Left colon (tissue), 2 donors: Measurements from ENCODE around the gene AZGP1. TPM values are rescaled to one million over a fixed set of nuclear protein-coding genes. Genes with fewer than 3 reads are reported as not detected.
"Not testable (repeated sequence)": the region's sequence is repeated elsewhere in the genome, so short reads cannot be mapped to it uniquely, and the experiment has no call there.

Source experiments
- ATAC-seq: fragments of 200-7000 bp; cut with Tn5 transposase; one replicate; pipeline ENCODE4 v1.9.1; 2020; ENCODE audit warnings: mild to moderate bottlenecking, moderate library complexity
- DNase-seq, 2 donors: peaks; one replicate each; pipeline ENCODE4 v3.0.0-alpha.2; 2020
- intact Hi-C, 2 donors: fragments of 100-400 bp; cut with DNase I in 1 of 2; cut with micrococcal nuclease in 1 of 2; formaldehyde crosslinking; loops; one replicate each; pipeline versions ENCODE4 v1.11.2 to v1.14.0; 2022; cut with DNase I, micrococcal nuclease
- long read RNA-seq: library from polyadenylated mRNA; unstranded; transcript quantifications from one replicate; pipeline ENCODE4 v2.0.0, GENCODE V29; 2021
- total RNA-seq, 2 donors: library from RNA; stranded (reverse); fragmentation: NEBNext Ultra II Directional; extraction: Animal tissue kit (Norgen Biotek cat#: 25700); gene quantifications; one replicate each; pipeline ENCODE4 v1.2.1, GENCODE V29; 2021
- donor health status: DM: no; HTN: no; CAD: no.
- donor health status: DM: yes; HTN: yes; CAD: no.

Gene AZGP1
- 1 to 10 TPM; 3.4 to 4.8 TPM for total RNA-seq
- long read RNA-seq, result 0 reads

DNA sequence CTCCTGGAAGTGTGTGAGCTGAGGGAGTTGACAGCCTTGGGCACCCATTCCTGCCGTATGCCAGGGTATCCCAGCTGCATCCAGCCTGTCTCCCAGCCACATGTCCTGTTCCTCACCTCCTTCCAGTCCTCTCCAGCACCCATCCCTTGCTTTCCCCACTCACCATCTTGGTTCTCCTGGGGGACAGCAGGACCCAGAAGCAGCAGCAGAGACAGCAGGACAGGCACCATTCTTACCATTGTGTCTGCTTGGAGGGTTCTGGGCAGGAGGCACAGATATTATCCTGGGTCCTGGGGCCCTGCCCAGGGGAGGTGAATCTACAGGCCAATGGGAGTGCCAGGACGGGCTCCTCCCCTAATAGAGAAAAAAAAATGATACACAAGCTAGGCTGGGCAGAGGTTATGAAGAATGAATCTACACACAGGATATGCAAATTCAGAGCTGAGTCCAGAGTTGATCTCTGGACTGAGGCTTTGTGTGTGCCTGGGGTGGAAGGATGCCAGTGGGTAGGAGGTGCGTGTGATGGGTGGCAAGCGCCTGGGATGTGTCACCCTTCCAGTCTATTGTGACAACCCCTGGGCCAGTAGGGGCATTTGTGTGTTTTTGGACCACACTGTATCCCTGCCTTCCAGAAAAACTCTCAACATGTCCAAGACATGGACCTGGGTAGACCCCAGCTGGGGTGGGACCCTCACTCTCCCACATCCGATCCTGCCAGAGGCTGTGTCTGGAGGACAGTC is at the start of gene AZGP1:
AZGP1 (minus strand) TSS at position 250 of the 740 bp plus-strand sequence; CDS start at position 239, 11 bp downstream.
- no peak for DNase-seq
- peak; percentile 96 for ATAC-seq
- intact Hi-C loops, result no loop called here

DNA sequence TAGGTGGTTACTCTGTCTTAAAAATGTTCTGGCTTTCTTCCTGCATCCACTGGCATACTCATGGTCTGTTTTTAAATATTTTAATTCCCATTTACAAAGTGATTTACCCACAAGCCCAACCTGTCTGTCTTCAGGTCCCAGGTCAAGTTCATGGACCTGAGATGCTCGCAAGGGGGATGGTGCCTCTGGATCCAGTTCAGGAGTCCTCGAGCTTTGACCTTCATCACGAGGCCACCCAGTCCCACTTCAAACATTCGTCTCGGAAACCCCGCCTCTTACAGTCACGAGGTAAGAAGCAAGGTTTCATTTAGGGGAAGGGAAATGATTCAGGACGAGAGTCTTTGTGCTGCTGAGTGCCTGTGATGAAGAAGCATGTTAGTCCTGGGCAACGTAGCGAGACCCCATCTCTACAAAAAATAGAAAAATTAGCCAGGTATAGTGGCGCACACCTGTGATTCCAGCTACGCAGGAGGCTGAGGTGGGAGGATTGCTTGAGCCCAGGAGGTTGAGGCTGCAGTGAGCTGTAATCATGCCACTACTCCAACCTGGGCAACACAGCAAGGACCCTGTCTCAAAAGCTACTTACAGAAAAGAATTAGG is 48.3 kb upstream of the AZGP1 start:
- ATAC-seq, result no peak
- intact Hi-C loops, result no loop called here
- DNase-seq, result no peak

DNA sequence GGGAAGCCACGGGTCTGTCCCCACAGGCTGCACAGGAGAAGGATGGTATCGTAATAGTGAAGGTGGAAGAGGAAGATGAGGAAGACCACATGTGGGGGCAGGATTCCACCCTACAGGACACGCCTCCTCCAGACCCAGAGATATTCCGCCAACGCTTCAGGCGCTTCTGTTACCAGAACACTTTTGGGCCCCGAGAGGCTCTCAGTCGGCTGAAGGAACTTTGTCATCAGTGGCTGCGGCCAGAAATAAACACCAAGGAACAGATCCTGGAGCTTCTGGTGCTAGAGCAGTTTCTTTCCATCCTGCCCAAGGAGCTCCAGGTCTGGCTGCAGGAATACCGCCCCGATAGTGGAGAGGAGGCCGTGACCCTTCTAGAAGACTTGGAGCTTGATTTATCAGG is 47.7 kb upstream of the AZGP1 start:
- DNase-seq (no peak), ATAC-seq (no peak)
- intact Hi-C loops, result no loop called here

DNA sequence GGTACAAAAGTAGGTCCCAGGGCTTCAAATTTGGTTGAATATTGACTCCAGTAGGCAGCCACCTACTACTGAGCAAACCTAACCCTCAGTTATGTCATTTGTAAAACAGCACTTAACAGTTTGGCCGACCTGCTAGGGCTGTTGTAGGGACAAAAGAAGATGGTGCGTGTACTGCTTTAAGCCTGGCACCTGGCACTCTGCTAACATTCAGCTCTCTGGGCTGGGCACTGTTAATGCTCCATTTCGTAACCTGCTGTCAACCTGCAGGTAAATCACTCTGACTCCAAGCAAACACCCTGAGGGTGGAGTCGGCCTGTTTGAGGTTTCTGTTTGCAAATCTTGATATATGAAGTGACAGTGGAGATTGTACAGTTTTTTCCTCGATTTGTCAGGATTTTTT is 46.8 kb upstream of the AZGP1 start:
- DNase-seq, result peak; percentile 63 to 79
- peak; percentile 96 for ATAC-seq
- intact Hi-C loops, result no loop called here

DNA sequence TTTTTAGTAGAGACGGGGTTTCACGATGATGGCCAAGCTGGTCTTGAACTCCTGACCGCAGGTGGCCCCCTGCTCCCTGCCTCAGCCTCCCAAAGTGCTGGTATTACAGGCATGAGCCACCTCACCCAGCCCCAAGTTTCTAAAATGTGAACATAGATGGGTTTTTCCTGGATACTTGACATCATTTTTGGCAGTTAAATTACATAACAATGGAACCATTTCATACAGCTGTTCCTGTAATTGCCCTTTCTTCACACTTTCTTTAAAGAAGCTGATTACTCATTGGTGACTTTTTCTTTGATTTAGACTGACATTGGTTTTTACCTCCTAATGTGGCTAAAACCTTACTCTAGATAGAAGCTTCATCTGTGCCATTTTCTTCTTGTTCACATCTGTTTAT is 45.5 kb upstream of the AZGP1 start:
- ATAC-seq, result no peak
- DNase-seq, result no peak
- intact Hi-C loops, result no loop called here

DNA sequence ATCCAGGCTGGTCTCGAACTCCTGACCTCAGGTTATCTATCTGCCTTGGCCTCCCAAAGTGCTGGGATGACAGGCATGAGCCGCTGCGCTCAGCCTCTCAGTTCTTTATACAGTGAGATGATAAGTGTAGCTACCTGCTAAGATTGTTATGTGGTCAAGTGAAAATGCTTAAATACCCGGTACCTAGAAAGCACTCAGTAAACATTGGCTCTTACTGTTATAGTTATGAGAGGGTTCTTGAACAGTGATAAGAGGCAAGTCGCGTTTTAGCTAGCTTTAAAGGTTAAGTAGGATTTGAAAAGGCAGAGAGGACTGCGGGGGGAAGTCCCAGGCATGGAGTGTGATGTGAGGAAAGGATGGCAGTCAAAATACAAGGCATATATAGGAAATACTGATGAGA is 44.1 kb upstream of the AZGP1 start:
- intact Hi-C loops, result no loop called here
- ATAC-seq (no peak), DNase-seq (no peak)

DNA sequence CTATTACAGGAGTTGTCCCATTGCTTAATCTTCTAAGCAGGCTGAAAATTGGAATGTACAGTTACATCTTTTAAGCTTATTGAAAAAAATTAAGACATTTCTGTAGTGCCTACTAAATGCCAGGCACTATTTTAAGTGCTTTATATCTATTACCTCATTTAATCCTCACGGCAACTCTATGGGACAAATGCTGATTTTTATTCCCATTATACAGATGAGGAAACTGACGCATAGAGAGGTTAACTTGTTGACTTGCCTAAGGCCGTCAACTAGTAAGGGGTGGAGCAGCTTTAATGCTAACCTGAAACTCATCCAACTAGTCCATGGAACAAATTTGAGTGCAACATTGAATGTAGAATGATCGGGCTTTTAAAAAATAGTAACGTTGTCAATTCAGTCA is 42.0 kb upstream of the AZGP1 start:
- intact Hi-C loops, result no loop called here
- ATAC-seq, result no peak
- DNase-seq, result no peak

DNA sequence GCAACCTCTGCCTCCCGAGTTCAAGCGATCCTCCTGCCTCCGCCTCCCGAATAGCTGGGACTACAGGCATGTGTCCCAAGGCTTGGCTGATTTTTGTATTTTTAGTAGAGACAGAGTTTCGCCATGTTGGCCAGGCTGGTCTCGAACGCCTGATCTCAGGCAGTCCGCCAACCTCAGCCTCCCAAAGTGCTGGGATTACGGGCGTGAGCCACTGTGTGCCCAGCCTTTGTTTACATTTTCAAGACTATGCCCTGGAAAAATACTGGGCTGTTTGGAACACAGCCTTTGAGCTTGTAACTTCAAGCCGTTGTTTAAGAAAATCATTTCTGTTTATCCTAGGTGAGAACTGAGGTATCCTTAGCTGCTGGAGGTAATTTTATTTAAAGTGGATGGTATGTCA is 41.5 kb upstream of the AZGP1 start:
- intact Hi-C loops, result no loop called here
- ATAC-seq, result peak; percentile 65
- peak; percentile 68 to 70 for DNase-seq

DNA sequence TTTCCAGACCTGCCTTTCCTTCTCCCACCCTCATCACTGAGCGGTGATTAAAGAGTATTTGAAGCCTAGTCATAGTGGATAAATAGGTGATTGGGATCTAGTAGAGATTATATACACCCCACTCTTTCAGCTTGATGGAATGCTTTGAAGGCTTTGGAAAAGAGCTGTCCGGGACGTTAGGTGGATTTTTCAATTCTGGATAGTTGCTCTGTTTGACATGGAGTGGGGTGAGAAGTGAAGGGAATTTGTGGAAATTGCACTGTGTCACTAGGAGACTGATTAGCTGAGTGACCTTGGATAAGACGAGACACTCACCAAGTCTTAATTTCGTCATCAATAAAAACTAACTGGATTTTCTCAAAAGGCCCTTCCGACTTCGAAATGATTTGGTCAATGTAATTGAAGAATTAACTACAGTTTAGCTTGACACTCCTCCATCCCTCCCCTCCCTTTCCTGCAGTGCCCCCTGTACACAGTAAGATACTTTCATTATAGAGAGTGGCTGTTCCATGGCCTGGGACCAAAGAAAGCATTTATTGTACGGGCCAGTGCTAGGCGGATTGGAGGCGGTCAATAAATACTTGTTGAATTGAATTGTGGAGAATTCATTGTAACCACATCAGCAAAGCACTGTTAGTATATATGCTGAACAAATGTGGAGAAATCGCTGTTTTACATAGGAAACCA is 40.5 kb upstream of the AZGP1 start:
- DNase-seq (peak in 1 of 2 donors; percentile 49), ATAC-seq (peak; percentile 70)

DNA sequence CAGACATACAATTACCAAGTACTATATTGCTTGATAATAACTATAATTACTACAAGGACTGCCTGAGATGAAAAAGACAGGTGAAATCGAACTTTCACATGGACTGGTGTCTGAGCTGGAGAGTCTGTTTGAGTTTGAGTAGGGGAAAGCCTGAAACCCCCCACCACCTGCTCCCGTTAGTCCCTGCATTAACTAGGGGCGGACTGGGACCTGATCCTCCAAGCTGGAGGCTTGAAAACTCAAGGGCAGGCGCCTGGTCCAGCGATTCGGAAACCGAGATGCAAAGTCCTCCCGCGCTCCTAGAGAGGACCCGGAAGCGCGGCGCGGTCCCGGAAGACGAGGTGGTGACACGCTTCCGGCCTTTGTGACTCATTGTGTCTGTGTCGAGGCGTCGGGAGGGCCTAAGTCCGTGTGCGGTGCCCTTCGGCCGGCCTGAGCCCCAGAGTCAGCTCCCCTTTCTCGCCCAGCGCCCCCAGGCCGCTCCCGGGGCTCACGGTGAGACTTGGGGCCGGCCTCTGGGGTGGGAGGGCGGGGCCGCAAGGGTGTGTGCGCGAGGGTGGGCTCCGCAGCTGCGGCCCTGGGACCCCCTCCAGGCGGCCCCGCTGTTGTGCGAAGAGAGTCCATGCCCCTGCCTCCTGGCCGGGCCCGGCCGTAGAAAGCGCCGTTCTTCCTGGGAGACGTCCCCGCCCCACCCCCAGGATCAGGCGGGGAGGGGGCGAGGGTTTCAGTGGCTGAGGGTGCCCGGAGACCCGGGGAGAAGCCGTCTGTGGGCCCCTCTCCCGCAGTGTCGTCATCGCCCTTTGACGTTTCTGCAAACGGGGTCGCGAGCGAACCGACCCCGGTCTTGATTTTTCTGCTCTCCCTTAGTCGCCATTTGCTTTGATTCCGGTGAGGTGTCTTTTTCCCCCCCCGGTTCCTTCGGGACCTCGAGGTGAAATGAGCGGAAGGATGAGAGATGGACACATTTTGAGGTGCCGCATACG is 39.7 kb upstream of the AZGP1 start, which contains the start of gene ZKSCAN1:
ZKSCAN1 (plus strand) TSS at position 365 of the 983 bp plus-strand sequence. CDS start 7,911 bp downstream, outside the sequence.
- intact Hi-C loops, result no loop called here
- DNase-seq (peak; percentile 90 to 91), ATAC-seq (peak; percentile 83)

More for the DNA sequence above, 40.5 kb upstream of the AZGP1 start:
- intact Hi-C loops, result no loop called here

DNA sequence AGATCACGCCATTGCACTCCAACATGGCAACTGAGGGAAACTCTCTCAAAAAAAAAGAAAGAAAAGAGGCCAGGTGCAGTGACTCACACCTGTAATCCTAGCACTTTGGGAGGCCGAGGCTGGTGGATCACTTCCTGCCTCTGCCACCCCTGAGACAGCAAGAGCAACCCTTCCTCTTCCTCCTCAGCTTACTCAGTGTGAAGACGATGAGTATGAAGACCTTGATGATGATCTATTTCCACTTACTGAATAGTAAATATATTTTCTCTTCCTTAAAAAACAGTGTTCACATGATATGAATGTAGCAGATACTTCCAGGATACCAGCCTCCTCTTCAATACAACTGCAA is 37.5 kb upstream of the AZGP1 start:
- intact Hi-C loops, result no loop called here
- DNase-seq (no peak), ATAC-seq (no peak)

DNA sequence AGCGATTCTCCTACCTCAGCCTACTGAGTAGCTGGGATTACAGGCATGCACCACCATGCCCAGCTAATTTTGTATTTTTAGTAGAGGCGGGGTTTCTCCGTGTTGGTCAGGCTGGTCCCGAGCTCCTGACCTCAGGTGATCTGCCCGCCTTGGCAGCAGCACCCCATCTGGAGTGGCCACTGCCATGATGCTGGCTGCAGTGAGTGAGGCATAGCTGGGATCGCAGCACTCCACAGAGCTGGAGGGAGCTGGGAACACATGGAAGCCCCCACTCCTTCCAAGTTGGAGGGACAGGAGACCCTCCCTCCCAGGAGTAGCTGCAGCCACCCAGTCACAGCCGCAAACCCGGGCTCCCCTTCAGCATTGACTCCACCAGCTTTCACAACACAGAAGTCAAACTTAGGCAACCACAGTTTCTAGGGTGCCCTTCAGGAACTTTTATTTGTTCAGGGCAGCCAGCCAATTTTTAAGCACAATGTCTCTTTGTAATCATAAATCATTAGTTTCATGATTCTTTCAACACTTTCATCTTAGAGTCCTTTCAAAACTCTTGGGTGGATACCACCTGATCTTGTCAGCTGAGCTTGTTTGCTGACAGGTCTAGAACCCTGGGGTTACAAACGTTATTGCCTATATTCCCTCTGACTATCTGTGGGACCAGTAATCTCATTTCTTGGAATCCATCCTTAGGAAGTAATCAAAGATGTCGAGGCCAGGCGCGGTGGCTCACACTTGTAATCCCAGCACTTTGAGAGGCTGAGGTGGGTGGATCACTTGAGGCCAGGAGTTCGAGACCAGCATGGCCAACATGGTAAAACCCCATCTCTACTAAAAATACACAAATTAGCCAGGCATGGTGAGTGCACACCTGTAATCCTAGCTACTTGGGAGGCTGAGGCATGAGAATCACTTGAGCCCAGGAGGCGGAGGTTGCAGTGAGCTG is 36.8 kb upstream of the AZGP1 start:
- peak; percentile 7 for ATAC-seq
- intact Hi-C loops, result not testable (repeated sequence)
- DNase-seq, result peak in 1 of 2 donors; percentile 42

DNA sequence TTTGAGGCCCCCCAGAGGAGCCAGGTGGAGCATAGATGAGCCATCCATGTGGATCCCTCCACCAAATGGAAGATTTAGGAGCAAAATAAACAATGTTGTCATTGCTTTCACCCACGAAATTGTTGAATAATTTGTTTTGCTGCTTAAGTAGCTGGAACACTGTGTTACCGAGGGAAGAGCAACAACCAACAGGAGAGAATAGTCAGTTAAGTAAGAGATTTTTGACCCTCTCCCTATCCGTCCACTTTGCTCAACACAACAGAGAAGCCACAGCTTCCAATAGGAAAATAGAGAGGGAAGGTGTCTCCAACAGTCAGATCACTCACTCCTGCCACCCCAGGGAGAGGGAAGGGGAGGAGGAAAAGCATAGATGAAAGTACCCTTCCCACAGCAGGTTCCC is 35.7 kb upstream of the AZGP1 start:
- intact Hi-C loops, result no loop called here
- no peak for DNase-seq
- ATAC-seq, result no peak

DNA sequence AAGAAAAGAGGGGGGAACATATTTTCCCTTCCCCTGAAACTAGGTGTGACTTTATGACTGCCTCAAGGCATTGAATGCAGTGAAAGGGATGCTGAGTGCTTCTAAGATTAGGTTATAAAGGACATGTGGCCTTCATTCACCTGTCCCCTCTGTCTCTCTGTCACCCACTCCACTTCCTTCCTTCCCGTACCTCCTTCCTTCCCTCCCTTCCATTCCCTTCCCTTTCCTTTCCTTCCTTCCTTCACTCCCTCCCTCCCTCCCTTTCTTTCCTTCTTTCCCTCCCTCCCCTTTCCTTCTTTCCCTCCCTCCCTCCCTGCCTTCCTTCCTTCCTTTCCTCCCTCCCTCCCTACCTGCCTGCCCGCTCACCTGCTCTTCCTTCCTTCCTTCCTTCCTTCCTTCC is 35.1 kb upstream of the AZGP1 start:
- ATAC-seq, result no peak
- intact Hi-C loops, result no loop called here
- DNase-seq, result no peak

DNA sequence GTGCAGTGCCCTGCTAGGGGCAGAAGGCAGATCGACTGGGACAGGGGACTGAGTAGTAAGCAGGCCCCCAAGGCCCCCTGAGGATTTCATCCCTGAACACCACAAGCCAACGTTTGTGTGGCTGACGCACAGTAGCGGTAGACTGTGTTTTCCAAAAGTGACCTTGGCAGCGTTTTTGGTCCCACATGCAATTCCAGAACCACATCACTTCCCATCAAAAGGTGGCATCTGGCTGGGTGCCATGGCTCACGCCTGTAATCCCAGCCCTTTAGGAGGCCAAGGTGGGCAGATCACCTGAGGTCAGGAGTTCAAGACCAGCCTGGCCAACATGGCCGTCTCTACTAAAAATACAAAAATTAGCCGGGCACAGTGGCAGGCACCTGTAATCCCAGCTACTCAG is 34.1 kb upstream of the AZGP1 start:
- intact Hi-C loops, ATAC-seq: not testable (repeated sequence)

DNA sequence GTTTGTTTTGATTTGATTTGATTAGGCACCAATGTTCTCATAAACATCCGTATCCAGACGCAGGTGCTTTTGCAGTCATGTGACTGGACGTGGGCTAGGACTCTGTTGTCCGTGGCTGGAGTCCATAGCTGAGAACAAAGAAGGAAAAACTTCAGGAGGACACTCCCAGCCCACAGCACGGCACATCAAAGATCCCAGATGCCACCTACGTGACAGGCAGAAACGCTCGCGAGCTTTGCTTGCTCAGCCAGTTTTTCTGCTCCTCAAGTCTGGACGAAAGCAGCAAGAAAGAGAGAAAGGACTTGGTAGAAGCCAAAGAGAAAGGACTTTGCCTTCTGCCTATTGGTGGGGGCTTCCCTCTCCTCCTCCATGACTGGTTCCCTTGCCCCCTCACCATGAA is 32.7 kb upstream of the AZGP1 start:
- ATAC-seq (peak; percentile 69), DNase-seq (peak; percentile 74 to 82)
- intact Hi-C loops, result no loop called here

More for the DNA sequence above, 34.1 kb upstream of the AZGP1 start:
- DNase-seq, result not testable (repeated sequence)

DNA sequence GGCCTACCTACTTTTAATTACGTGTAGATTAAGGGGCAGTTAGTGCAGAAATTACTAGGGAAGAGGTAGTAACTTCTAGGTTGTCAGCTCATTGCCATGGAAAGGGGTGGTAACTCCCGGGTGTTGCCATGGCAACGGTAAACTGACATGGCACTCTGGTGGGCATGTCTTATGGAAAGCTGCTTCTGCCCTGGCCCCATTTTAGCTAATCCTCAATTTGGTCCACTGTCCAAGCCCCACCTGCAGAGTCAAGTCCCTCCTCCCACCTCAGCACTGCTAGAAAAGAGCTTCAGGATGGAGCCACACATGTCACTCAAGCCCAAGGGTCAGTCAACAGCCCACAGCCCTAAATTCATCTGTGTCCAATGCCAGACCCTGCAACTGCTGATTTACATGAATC is 32.1 kb upstream of the AZGP1 start:
- no peak for DNase-seq
- intact Hi-C loops, result no loop called here
- no peak for ATAC-seq
